Thyroid gland (tissue), 4 donors: Measurements from ENCODE around the gene ATP4B. TPM values are rescaled to one million over a fixed set of nuclear protein-coding genes. Genes with fewer than 3 reads are reported as not detected.

Experiments
- DNase-seq, 2 donors: peaks; one replicate each; pipeline ENCODE4 v3.0.0-alpha.2; 2019
- H3K27ac ChIP-seq, 3 donors: fragments of 200-600 bp; sonication (generic); 1 replicate in 2 of 3; 2 replicates in 1 of 3; pipeline ENCODE4 v1.5.1; 2016 to 2019; ENCODE audit warnings: mild to moderate bottlenecking in 1 of 3, moderate library complexity in 1 of 3
- H3K27me3 ChIP-seq: fragments of 200-600 bp; sonication (generic); one replicate; pipeline ENCODE4 v1.5.1; 2019
- H3K36me3 ChIP-seq, 2 donors: fragments of 200-600 bp; sonication (generic); one replicate each; pipeline ENCODE4 v1.5.1; 2016 to 2019
- H3K4me1 ChIP-seq, 2 donors: fragments of 200-600 bp; sonication (generic); one replicate each; pipeline ENCODE4 v1.5.1; 2017 to 2019
- H3K4me3 ChIP-seq, 3 donors: fragments of 200-600 bp; sonication (generic); replicated peaks in 1 of 3; 1 replicate in 2 of 3; 2 replicates in 1 of 3; pipeline ENCODE4 v1.5.1; 2016; ENCODE audit warnings: mild to moderate bottlenecking in 1 of 3
- H3K9me3 ChIP-seq: fragments of 200-600 bp; sonication (generic); one replicate; pipeline ENCODE4 v1.5.1; 2017
- POLR2A ChIP-seq, 2 donors: fragments of 450-650 bp; IDR thresholded peaks; one replicate each; pipeline ENCODE4 v1.6.1; 2017; ENCODE audit warnings: antibody characterized with exemption in 2 of 2, mild to moderate bottlenecking in 2 of 2, moderate library complexity in 1 of 2
- WGBS, 2 donors: methylation state at CpG; one replicate each; pipeline ENCODE4 v1.1.5; 2017; 5-methylcytosine and 5-hydroxymethylcytosine counted together
- intact Hi-C: fragments of 100-400 bp; cut with DNase I; formaldehyde crosslinking; loops from one replicate; pipeline ENCODE4 v1.15.1; 2023
- total RNA-seq, 4 donors: library from RNA; depleted of rRNA; stranded (reverse); fragments of >200 nt; gene quantifications; one replicate each; pipeline ENCODE4 v1.2.3, GENCODE V29; 2016
- TF ChIP-seq, protein P1 (sequence below), 6 experiments: fragments of 200-600 bp in 3 of 6; fragments of 450-650 bp in 3 of 6; sonication (generic) in 3 of 6; IDR thresholded peaks; one replicate each; pipeline ENCODE4 v1.5.1; 2016 to 2019; ENCODE audit warnings: antibody characterized with exemption in 6 of 6, mild to moderate bottlenecking in 2 of 6, inconsistent platforms in 1 of 6, moderate library complexity in 1 of 6

The ATP4B gene
- total RNA-seq, 4 donors from 2014 or later: not detected

GRCh38 chr13:113656831-113657671 is 947 bp downstream of the ATP4B start:
- no peaks in the 10 kb centered on the region for H3K27me3 ChIP-seq
- TF ChIP-seq, protein P1, sequence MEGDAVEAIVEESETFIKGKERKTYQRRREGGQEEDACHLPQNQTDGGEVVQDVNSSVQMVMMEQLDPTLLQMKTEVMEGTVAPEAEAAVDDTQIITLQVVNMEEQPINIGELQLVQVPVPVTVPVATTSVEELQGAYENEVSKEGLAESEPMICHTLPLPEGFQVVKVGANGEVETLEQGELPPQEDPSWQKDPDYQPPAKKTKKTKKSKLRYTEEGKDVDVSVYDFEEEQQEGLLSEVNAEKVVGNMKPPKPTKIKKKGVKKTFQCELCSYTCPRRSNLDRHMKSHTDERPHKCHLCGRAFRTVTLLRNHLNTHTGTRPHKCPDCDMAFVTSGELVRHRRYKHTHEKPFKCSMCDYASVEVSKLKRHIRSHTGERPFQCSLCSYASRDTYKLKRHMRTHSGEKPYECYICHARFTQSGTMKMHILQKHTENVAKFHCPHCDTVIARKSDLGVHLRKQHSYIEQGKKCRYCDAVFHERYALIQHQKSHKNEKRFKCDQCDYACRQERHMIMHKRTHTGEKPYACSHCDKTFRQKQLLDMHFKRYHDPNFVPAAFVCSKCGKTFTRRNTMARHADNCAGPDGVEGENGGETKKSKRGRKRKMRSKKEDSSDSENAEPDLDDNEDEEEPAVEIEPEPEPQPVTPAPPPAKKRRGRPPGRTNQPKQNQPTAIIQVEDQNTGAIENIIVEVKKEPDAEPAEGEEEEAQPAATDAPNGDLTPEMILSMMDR (IDR thresholded peaks at IDR 0.05): no peak
- TF ChIP-seq POLR2A (IDR thresholded peaks at IDR 0.05): no peak
- no peak overlapping the region for H3K27ac ChIP-seq
- no peak overlapping the region for H3K4me3 ChIP-seq
- DNase-seq: no peak
- H3K9me3 ChIP-seq: no peaks in the 10 kb centered on the region
- WGBS, 2 donors: 89 to 92% methylated on average over 25 to 27 of the region's 42 CpGs
- H3K36me3 ChIP-seq: no peaks in the 10 kb centered on the region
- no peaks in the 10 kb centered on the region for H3K4me1 ChIP-seq
- intact Hi-C loops: no loop called here

DNA sequence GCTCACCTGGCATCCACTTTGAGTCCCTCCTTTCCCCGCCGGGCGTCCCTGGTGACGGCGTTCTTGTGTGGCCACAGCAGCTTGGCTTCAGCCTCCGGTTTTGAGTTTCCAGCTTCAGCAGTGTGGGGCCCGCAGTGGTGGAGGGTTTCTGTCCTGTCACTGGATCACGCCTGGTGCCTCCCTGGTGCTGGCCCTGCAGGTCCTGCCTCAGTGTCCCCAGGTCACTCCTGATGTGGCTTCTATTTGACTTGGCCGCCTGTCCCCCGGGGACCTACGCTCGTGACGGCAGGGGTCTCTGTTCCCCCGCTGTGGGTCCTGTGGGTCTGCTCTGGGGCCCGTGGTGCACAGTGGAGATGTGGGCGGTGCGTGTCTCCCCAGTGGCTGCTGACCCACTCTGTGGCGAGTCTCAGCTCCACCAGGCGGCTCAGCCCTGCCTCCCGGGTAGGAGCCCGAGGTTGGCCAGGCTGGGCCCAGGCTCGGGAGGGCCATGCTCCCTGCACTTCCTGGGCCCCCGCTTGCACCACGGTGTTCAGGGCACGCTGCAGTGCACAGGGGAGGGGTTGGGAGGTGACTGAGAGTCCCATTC is 1.9 kb downstream of the ATP4B start:
- Histone ChIP-seq H3K36me3 (no peaks in the 10 kb centered on the region), H3K4me3 (no peak overlapping the region), H3K27ac (no peak overlapping the region), H3K27me3 (no peaks in the 10 kb centered on the region), H3K9me3 (no peaks in the 10 kb centered on the region), H3K4me1 (peaks cover 3 to 5% of the 10 kb centered on the region in 2 donors)
- no peak for DNase-seq
- TF ChIP-seq POLR2A (IDR thresholded peaks at IDR 0.05): no peak
- TF ChIP-seq, protein P1 (IDR thresholded peaks at IDR 0.05): no peak
- intact Hi-C loops: no loop called here
- 87 to 100% methylated on average over 2 to 9 of the region's 25 CpGs for WGBS, 2 donors

GRCh38 chr13:113655346-113656002 is 2.5 kb downstream of the ATP4B start:
- 74 to 86% methylated on average over 14 to 15 of the region's 15 CpGs for WGBS, 2 donors
- no peak for TF ChIP-seq POLR2A (IDR thresholded peaks at IDR 0.05)
- TF ChIP-seq, protein P1 (IDR thresholded peaks at IDR 0.05): no peak
- DNase-seq: no peak

GRCh38 chr13:113654591-113655345 is 3.2 kb downstream of the ATP4B start:
- no peaks in the 10 kb centered on the region for H3K36me3 ChIP-seq
- WGBS, 2 donors: 89 to 95% methylated on average over 33 to 38 of the region's 39 CpGs
- H3K27ac ChIP-seq: no peak overlapping the region
- no peaks in the 10 kb centered on the region for H3K27me3 ChIP-seq
- DNase-seq: no peak
- TF ChIP-seq, protein P1 (IDR thresholded peaks at IDR 0.05): no peak
- no peak for TF ChIP-seq POLR2A (IDR thresholded peaks at IDR 0.05)
- intact Hi-C loops: no loop called here
- H3K4me3 ChIP-seq: no peak overlapping the region
- H3K9me3 ChIP-seq: no peaks in the 10 kb centered on the region
- peaks cover 10 to 15% of the 10 kb centered on the region in 2 donors for H3K4me1 ChIP-seq

More at GRCh38 chr13:113655346-113656002, 2.5 kb downstream of the ATP4B start:
- Histone ChIP-seq H3K4me3 (no peak overlapping the region), H3K4me1 (peaks cover 9 to 12% of the 10 kb centered on the region in 2 donors), H3K9me3 (no peaks in the 10 kb centered on the region), H3K27me3 (no peaks in the 10 kb centered on the region), H3K36me3 (no peaks in the 10 kb centered on the region), H3K27ac (no peak overlapping the region)
- intact Hi-C loops: no loop called here
